NOMO-1 treated with DMSO at 0.1 percent for 48 hours (cell line): Measurements from ENCODE around the gene SP4.
A peak's percentile ranks its signal among the peaks of the same experiment; 100 is the strongest.
"Not testable (repeated sequence)": the region's sequence is repeated elsewhere in the genome, so short reads cannot be mapped to it uniquely, and the experiment has no call there.

Experiments
- DNase-seq: peaks from one replicate; lab custom pipeline; 2025; ENCODE audit not compliant: unreplicated experiment; lab: John Stamatoyannopoulos, UW

Gene SP4

DNA sequence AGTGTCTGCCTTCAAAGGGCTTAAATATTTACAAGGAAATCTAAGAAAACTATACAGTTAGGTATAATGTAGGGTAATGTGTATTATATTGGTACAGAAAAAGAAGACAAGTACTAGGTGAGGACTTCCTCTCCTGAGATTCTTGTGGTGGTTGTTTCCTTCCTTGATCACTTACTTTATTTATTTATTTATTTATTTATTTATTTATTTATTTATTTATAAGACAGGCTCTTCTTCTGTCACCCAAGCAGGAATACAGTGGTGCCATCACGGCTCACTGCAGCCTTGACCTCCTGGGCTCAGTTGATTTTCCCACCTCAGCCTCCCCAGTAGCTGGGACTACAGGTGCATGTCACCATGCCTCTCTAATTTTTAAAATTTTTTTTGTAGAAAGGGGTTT is 96.8 kb downstream of the SP4 start:
- DNase-seq, result no peak

DNA sequence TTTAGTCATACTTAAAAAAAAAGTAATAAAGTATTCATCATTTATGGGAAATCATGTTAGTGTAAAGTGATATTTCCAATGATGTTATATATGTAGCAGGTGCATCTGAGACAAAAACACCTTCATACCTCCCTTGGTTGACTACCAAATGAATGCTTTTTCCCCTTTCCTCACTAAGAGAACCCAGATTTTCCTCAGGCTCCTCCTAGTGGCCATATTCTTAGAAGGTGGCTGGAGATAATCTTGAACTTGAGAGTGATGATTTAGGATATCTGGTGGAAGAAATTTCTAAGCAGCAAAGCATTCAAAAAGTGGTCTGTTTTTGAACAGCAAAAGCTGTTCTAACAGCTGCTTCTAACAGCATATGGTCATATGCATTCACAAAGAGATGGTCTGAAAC is 98.1 kb downstream of the SP4 start:
- no peak for DNase-seq

DNA sequence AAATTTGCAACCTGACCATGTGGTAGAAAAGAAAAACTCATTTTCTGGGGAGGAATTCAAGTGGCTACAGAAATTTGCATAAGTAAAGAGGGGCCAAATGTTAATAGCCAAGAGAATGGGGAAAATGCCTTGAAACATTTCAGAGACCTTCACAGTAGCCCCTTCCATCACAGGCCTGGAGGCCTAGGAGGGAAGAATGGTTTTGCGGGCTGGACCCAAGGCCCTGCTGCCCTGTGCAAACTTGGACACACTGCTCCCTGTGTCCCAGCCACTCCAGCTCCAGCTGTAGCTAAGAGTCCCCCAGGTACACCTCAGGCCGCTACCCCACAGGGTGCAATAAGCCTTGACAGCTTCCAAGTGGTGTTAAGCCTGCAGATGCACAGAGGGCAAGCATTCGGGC is 98.6 kb downstream of the SP4 start:
- DNase-seq, result no peak

DNA sequence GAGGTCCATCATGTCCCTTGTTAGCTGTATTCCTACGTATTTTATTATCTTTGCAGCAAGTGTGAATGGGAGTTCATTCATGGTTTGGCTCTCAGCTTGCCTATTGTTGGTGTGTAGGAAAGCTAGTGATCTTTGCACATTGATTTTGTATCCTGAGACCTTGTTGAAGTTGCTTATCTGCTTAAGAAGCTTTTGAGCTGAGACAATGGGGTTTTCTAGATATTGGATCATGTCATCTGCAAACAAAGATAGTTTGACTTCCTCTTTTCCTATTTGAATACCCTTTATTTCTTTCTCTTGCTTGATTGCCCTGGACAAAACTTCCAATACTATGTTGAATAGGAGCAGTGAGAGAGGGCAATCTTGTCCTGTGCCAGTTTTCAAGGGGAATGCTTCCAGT is 104.6 kb downstream of the SP4 start:
- not testable (repeated sequence) for DNase-seq

DNA sequence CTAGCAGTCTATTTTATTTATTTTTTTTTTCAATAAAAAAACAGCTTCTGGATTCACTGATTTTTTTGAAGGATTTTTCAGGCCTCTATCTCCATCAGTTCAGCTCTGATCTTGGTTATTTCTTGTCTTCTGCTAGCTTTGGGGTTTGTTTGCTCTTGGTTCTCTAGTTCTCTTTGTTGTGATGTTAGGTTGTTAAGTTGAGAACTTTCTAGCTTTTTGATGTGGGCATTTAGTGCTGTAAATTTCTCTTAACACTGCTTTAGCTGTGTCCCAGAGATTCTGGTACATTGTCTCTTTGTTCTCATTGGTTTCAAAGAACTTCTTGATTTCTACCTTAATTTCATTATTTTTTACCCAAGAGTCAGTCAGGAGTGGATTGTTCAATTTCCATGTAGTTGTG is 105.8 kb downstream of the SP4 start:
- not testable (repeated sequence) for DNase-seq

DNA sequence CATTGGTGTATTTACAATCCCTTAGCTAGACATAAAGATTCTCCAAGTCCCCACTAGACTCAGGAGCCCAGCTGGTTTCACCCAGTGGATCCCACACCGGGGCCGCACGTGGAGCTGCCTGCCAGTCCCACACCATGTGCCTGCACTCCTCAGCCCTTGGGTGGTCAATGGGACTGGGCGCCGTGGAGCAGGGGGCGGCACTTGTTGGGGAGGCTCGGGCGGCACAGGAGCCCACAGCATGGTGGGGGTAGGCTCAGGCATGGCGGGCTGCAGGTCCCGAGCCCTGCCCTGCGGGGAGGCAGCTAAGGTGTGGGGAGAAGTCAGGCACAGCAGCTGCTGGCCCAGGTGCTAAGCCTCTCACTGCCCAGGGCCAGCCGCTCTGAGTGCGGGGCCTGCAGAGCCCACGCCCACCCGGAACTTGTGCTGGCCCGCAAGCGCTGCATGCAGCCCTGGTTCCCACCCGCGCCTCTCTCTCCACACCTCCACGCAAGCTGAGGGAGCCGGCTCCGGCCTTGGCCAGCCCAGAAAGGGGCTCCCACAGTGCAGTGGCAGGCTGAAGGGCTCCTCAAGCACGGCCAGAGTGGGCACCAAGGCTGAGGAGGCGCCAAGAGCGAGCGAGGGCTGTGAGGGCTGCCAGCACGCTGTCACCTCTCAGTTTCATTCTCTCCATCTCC is 108.7 kb downstream of the SP4 start:
- DNase-seq, result not testable (repeated sequence)

DNA sequence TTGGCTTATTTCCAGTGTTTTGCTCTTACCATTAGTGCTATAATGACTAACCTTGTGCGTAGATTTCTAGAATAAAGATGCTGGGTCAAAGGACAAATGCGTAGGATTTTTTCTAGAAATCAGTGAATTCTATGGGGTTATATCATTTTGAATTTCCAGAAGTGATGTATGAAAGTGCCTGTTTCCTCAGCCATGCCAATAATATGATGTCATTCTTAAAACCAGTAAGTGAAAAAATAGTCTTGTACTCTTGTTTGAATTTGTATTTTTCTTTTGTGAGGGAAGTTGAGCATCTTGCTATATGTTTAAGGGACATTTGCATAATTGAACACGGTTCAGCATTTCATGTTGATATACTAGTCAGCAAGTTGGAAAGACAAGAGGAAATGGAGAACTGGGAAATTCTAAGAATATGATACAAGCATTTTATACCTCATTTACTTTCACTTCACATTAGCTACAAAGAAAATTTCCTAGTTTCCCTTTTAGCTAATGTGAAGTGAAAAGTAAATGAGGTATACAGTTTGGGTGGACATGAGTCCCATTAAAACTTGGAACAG is 111.1 kb downstream of the SP4 start:
- peak; percentile 7 for DNase-seq

DNA sequence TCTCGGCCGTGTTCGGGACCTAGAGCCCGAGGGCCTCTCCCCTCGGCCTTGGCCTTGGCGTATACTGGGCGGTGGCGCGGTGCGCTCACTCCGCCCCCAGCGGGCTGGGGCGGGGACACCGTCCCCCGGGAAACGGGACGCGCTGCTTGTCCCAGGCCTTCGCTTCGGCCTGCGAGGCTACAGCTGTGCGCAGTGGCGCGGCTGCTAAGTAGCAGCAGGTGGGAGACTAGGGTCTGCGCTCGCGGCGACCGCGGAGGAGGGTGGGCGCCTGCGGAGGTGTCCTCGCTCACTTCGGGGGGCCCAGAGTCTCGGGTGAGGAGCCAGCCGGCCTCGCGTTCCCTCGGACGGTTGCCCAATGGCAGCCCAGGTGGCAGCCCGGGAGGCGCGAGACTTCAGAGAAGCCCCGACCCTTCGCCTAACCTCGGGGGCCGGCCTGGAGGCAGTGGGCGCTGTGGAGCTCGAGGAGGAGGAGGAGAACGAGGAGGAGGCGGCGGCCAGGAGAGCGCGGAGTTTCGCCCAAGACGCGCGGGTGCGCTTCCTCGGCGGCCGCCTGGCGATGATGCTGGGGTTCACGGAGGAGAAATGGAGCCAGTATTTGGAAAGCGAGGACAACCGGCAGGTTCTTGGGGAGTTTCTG is 115.1 kb downstream of the SP4 start, which contains the start of gene DNAH11:
Gene DNAH11 (plus strand): TSS at position 149 of the 637 bp plus-strand sequence. CDS start 207 bp downstream, at position 356.
- DNase-seq, result peak; percentile 37

DNA sequence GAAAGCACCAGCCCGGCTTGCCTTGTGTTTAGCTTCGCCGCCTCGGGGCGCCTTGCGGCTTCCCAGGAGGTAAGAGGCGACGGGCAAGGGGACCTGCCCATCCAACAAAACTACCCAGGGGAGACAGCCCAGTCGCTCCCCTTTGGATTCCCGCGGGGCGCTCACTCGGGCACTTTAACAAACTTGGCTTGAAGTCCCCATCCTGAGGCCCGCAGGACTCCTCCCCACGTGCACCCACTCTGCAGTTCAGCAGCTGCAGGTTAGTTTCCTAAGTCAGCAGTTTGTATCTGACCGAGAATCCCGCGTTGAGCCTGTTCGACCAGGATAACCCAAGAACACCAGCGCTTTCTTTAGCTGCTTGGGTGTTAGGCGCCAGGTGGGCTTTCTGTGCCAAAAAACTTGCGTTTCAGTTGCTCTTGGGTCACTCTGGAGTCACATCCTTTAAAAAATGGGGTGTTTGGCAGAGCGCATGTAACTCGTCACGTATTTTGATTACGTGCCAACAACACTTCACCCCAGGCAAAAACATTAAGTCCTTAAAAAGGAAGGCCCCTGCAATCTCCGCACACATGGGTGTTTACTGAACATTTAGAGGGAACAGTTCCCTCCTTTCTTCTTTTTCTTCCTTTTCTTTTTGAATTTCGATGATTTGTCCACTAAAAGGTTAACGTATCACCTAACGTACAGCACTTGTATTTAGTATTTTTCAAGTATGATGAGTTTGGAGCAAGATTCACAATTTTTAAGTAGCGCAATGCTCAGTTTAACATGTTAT is 115.8 kb downstream of the SP4 start:
- DNase-seq, result no peak

DNA sequence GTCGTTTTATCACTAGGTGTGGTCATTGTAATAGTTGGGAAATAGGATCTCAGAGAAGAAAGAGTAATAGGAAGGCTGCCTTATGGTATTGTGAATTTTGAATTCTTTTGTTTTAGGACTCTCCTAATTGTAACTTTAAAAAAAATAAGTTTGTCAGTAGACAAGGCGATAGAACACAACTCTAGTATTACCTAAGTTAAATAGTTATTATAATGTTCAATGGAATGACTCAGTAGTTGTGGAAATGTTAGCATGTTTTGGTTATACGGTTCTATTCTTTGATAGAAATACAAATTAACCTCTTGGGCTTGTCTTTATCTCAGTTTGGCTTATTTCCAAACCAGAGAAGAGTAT is 116.4 kb downstream of the SP4 start:
- no peak for DNase-seq

DNA sequence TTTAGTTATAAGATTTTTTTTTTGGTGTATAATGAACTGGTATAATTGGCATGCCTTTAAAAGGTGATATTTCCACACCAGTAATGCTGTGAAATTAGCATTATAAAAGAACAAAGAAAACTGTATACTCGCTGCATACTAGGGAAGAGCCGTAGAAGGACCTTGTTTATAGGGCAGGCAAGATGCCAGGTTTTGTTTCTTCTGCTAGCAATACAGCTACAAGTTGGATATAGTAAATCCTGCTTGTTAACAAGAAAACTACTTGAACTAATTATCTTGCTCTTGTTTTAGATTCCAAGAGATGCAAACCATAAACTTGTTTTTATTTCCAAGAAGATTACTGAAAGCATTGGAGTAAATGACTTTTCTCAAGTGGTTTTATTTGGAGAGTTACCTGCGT is 116.8 kb downstream of the SP4 start:
- no peak for DNase-seq

DNA sequence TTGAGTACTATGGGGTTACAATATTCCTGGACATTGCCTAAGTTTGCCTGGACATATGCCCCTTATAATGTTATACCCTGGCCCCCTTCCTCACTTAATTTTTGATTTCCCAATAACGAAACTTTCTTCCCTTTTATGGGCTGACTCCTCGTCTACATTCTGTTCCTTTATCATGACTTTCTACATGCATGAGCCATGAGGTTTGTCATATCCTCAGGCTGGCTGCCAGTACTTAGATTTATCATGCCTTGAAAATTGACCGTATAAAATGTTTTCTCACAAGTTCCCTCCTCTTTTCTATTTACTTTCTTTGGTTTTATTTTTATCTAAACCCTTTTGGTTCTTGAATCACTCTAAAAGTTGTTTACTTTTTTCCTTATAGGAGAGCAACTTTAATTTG is 119.6 kb downstream of the SP4 start:
- peak; percentile 70 for DNase-seq

DNA sequence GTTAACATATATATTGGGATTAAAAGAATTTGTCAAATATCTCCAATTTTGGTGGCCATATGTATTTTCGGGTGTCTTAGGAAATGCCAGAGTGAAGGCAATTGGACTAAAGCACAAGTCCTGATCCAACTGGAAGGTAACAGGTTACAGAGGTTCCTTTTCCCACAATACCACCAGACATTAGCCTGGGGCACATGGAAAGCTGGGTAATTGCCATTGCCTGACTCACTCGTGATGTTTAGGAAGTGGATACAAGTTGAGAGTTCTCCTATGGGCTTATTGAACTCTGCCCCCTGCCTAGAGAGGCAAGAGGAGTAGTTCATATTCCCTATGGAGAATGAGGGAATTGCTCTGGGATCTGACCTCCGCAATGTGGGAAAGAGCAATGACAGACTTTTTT is 120.6 kb downstream of the SP4 start:
- DNase-seq, result no peak

DNA sequence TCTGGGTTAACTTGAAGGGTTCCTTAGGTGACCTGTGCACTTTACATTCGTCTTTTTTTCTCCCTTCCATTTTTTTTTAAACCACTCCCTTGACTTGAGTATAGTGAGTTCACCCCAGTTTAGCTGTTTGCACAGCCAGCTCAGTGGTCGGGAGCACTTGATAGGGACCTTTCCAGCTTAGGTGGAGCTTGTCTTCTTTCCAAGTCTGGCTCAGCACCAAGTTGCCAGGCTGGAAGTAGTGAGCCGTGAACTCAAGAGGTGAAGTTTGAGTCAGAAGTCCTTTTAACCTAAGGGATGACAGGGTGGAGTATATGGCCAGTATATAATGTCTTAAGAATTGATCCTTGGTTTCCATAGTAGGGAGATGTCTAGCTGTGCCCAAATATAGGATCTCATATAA is 122.2 kb downstream of the SP4 start:
- no peak for DNase-seq

DNA sequence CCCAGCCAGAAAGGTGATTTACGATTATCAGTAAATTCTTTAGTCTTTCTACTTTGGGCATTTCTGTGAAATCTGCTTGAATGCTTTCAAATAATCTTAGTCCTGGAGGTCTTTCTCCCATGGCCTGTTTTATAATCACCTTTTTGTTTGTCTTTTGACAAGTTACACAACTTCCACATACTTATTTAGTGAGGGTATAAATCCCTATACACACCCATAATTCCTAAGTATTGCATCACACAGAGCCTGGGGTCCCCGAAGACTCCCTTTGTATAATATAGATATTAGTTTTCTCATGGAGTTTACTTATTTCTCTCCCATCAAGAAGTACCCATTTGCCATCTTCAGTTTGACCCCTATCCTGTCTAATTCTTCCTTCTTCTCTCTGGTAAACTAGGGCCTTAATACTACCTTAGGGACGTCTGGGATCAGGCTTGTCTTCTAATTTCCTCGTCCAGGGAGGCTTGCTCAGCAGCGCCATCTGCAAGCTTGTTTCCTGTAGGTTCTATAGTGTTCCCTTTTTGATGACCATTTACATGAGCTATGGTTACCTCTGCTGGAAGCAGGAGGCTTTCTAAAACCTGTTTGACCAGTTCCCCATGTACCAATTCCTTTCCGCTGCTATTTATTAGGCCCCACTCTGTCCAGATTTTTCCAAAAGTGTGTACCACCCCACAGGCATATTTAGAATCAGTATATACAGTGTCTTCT is 123.1 kb downstream of the SP4 start:
- DNase-seq, result no peak

DNA sequence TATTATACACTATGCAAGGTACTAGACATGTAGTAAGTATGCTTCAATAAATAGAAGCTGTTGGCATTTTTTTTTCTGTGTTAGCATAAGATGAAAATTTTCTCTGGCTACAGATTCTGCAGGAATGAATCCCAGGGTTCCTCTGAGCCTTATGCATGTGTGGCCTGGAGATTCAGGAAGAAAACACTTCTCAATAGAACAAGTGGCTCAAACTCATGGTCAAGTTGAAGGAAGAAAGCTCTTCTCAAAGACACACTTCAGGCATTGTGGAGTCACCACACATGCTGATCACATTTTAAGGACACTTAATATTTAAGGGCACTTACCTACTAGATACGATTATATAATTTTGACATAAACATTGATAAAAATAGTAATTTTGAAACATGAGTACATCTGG is 134.5 kb downstream of the SP4 start:
- DNase-seq, result no peak
